ENCODE measurements around the gene BRD4.

Gene BRD4

GRCh38 chr19:15265214-15265849 is 67.0 kb downstream of the BRD4 start:
- DNase-seq (ENCODE audit: low read depth in 2 of 2), result no peak

GRCh38 chr19:15264933-15265206 is 67.5 kb downstream of the BRD4 start:
- no peak for DNase-seq (ENCODE audit: low read depth in 2 of 2)

DNA sequence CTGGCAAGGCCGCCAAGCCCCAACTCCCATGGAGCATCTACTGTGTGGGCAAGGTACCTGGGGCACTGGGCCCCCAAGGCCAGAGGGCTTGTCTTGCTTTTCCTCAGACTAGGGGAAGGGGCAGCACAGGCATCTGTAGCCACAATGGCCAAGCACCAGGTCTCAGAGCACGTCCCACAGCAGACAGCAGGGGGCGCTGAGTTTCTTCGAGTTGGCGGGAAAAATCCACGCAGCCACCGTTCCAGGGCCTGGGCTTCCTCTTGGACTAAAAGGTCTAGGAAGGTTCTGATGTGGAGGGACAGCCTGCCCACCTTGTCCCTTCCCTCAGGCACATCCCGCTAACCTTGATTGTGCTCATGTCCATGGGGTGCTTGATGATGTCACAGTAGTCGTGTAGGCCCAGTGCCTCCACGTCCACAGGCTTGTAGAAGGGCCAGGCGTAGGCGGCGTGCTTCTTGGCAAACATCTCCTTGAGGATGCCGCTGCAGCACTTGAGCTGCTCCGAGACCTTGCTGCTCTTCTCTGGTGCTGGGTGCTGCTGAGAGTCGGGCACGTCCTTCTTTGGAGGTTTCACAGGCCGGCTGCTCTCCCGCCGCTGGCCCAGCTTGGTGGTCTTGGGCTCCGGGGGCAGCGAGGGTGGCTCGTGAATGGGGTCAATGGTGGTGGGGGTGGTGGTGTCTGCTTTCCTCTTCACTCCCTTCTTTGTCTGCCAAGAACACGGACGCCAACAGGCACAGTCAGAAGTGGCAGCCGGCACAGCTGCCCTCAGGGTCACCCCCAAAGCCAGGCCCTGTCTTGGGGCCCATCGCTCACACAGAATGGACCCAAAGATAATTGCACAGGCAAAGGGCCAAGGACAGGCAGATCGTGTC is 68.0 kb downstream of the BRD4 start:
- DNase-seq (ENCODE audit: low read depth in 2 of 2), result peak; percentile 21 to 26

DNA sequence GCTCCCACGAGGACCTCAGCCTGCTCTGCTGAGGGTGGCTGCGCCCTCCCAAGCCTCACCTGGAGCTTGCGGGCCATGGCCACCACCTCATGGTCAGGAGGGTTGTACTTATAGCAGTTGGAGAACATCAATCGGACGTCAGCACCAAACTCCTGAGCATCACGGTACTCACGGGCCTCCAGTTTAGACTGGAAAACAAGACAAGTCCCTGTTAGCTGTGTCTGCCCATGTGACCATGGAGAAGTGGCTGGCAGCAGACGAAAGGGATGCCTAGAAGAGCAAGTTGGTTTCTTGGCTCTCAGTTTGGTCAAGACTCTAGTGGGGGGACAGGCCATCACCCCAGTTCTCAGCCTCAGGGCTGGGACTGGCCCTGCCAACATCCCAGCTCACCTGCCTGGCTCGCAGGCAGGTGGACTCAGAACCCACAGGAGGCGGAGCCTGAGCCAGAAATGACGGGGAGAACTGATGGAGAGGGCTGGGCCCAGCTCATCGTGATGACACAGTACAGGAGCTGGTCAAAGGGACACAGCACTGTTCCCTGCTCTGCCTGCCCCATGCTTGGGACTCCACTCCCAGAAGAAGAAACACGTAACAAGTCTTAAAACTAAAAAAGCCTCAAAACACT is 68.9 kb downstream of the BRD4 start:
- no peak for DNase-seq (ENCODE audit: low read depth in 2 of 2)

DNA sequence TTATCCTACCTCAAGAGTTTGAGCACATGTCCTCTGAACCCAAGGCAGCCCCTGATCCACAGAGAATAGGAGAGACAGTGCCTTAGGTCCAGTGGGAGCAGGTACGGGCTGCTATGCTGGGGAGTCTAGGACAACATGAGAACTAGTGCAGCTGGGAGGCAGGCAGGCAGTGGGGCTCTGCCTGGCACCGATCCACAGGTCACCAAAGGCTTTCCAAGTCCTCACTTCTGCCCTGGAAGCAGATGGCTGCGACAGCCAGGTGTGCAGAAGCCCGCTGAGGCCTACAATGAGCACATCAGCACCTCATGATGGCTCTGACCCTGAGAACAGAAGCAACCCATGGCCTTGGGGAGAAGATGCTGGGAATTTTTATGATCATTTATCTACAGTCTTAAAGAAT is 70.3 kb downstream of the BRD4 start:
- DNase-seq (ENCODE audit: low read depth in 2 of 2), result no peak

GRCh38 chr19:15260939-15261338 is 71.4 kb downstream of the BRD4 start:
- DNase-seq (ENCODE audit: low read depth in 2 of 2), result no peak

GRCh38 chr19:15259907-15260306 is 72.4 kb downstream of the BRD4 start:
- no peak for DNase-seq (ENCODE audit: low read depth in 2 of 2)

DNA sequence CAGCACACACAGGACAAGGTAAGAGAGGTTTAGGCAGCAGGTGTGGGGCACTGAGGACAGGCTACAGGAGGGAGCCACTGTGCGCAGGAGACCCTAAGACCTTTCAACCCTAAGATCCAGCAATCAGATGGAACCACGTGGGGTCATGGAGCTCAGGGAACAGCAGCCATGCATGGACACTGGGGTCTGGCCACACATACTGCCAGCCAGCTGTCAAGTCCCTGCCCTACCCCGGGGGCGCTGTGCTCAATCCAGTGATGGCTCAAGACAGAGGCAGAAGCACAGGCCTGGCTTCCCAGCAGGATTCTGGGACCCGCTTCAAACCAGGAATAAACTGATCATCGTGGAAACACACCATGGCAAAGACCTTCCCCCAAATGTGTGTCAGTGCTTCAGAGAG is 74.6 kb downstream of the BRD4 start:
- DNase-seq (ENCODE audit: low read depth in 2 of 2), result no peak

- DNase-seq (ENCODE audit: low read depth in 2 of 2), result no peak
Observed at GRCh38 chr19:15256708-15257331, 75.5 kb downstream of the BRD4 start.

DNA sequence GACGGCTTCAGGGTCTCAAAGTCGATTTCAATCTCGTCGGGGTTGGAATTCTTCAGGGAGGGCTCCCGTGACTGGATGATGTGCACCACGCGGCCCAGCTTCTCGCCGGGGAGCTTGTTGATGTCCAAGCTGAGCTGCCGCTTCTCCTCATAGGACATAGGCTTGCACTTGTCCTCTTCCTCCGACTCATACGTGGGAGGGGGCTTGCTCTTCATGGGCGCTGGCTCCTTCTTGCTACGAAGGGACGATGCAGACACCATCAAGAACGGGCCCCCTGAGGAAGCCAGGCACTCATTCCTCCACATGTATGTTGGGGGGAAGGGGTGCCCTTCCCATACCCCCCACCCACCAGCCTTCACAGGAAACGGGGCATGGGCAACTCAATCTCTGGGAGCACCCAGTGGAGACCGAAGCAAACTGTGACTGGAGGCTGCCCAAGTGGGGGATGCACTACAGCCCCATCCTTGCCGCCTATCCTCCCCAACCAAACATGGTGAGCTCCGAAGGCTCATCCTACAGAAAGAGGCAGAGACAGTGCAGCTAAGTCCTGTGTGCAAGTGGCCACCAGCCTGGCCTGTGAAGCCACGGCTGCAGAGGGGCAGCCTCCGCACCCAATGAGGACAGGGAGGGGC is 76.9 kb downstream of the BRD4 start:
- DNase-seq (ENCODE audit: low read depth in 2 of 2), result no peak

GRCh38 chr19:15254547-15254946 is 77.8 kb downstream of the BRD4 start:
- no peak for DNase-seq (ENCODE audit: low read depth in 2 of 2)

DNA sequence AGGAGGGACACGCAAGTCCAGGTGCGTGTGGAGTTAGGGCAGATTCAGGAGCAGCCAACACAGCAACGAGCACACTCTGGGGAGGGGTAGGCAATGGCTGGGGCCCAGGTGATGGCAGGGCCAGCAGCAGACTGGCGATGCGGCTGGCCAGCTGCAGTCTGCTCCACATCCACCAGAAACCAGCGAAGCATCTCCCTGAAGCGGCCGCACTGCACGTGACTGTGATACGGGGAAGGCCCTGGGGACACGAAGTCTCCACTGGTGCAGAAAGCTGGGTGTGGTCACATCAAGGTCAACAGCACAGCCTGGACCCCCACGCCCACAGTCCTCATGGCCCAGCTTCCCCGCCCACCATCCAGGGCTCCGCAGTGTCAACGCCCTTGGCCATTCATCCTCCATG is 78.8 kb downstream of the BRD4 start:
- DNase-seq (ENCODE audit: low read depth in 2 of 2), result no peak

- DNase-seq (ENCODE audit: low read depth in 2 of 2), result no peak
Observed at GRCh38 chr19:15253061-15253460, 79.3 kb downstream of the BRD4 start.

DNA sequence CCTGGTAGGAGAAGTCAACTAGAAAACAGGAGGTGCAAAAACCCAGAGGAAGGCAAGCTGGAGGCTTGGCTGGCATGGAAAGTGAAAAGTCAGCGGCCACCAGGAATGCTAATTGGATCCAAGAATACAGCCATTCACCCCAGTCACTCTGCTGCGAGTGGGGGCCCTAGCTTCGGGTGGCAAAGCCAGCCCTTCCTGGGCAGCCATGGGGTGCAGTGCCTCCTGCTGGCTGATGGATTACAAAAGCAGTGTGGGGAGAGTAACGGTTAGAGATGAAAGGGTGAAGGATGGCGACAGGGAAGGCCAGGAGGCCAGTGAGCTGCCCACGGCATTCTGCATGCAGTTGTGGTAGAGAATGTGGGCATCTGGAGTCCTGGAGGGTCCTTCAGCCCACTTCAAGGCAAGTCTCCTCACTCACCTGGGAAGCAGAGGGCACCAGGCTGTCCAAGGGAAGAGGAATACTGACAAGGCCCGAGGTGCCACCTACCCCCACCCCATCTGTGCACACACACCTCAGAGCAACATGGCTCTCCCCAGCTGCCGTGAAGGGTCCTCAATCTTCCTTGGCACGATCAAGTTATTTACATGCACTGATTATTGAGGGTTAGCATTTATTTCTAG is 79.8 kb downstream of the BRD4 start:
- DNase-seq (ENCODE audit: low read depth in 2 of 2), result no peak

DNA sequence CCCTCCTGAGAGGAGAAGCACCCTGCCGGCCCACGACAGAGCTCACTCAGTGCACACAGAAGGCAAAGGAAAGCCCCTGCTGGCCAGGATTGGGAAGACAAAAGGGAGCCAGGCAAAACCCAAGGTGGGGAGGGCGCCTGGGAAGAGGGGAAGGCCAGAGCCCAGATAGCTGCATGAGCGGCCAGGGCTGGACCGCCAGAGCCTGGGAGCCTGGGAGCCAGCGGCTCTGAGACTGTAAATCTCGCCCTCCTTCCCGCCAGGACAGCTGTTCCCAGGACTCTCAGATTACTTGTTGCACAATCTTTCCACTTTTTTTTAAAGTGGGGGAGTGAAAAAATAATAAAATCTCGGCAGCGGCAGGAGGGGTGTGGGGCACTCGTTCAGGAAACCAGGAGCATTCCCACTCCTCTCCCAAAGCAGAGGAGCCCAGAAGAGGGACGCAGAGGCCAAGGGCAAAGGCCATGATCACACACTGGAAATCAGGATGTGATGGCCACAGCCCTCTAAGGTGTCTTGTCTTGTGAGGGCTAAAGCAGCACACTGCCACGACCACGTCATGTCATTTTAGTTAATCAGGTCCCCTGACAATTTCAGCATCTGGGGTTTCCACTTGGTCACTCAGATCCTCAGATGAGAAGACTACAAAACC is 80.5 kb downstream of the BRD4 start:
- no peak for DNase-seq (ENCODE audit: low read depth in 2 of 2)

DNA sequence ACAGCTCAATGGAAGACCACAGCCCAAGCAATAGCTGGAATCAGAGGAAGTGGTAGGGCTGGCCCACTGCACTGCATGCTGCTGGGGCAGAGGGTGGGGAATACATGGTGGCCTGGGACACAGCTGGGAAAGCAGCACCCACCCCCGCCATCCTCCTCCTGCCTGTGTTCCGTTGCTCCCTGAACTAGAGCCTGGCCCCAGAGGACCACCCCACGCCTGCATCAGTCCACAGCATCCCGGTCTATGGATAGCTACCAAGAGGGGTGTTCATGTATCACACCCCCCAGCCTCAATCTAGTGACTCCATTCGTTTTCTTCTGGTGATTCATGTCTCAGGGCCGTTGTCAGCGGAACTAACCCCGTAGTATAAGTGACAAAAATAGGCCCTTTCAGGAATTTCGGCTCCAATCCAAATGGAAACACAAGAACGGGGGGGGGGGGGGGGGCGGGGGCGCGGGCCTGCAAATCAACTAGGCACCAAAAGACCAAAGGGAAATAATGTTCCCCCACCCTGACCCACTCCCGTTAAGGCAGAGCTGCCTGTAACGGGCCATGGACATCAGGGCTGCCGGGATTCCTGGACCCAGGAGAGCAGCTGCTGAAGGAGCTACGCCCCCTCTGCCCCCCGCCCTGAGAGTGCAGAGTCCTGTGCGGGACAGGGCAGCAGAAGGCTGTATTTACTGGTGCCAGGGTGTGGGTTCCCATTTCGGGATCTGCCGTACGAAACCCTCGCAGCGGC is 81.2 kb downstream of the BRD4 start:
- no peak for DNase-seq (ENCODE audit: low read depth in 2 of 2)

GRCh38 chr19:15250640-15250993 is 81.7 kb downstream of the BRD4 start:
- DNase-seq (ENCODE audit: low read depth in 2 of 2), result no peak

GRCh38 chr19:15249972-15250639 is 82.2 kb downstream of the BRD4 start:
- DNase-seq (ENCODE audit: low read depth in 2 of 2), result no peak

DNA sequence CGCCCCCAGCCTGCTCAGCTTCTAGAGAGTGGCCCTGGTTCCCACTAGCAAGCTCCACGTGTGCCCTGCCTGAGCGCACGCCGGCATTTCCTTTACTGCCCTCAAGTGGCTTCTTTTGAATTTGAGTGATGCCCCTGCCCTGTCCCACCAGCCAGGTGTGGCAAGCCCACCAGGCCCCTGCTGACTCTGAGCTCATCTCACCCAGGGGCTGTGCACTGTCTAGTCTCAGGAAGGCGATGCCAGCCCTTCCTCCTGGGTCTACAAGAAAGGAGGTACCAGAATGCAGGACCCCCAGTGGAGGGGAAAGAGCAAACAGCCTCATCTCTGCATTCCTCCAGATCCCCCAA is 82.8 kb downstream of the BRD4 start:
- DNase-seq (ENCODE audit: low read depth in 2 of 2), result no peak

All from stimulated activated CD8-positive, alpha-beta memory T cell treated with anti-CD3 and anti-CD28 coated beads, Interleukin-15, amount 100 ng/mL, for 4 hours (primary cell).